Thymus (tissue), 11 donors: ENCODE measurements around the gene PPFIA1. TPM values are rescaled to one million over a fixed set of nuclear protein-coding genes. Genes with fewer than 3 reads are reported as not detected.
"Not testable (repeated sequence)": the region's sequence is repeated elsewhere in the genome, so short reads cannot be mapped to it uniquely, and the experiment has no call there.

Experiments used
- DNase-seq, 9 donors: peaks; one replicate each; pipeline ENCODE4 v3.0.0-alpha.2; 2013; ENCODE audit warnings: low spot score in 9 of 9, low read depth in 6 of 9, missing footprints in 1 of 9
- H3K27ac ChIP-seq, 2 donors: one replicate each; pipeline ENCODE4 v1.5.1; 2013; ENCODE audit warnings: control low read depth in 1 of 2, low read depth in 1 of 2, low read length in 1 of 2, mild to moderate bottlenecking in 1 of 2, moderate library complexity in 1 of 2
- H3K27me3 ChIP-seq, 2 donors: one replicate each; pipeline ENCODE4 v1.5.1; 2013; ENCODE audit warnings: low read length in 1 of 2; ENCODE audit not compliant: control insufficient read depth in 2 of 2, insufficient read depth in 1 of 2
- H3K36me3 ChIP-seq, 2 donors: one replicate each; pipeline ENCODE4 v1.5.1; 2013; ENCODE audit warnings: low read length in 1 of 2, mild to moderate bottlenecking in 1 of 2, moderate library complexity in 1 of 2; ENCODE audit not compliant: control insufficient read depth in 2 of 2, insufficient read depth in 2 of 2
- H3K4me1 ChIP-seq, 2 donors: one replicate each; pipeline ENCODE4 v1.5.1; 2013; ENCODE audit warnings: low read length in 2 of 2; ENCODE audit not compliant: control insufficient read depth in 2 of 2, insufficient read depth in 2 of 2
- H3K4me3 ChIP-seq, 2 donors: one replicate each; pipeline ENCODE4 v1.5.1; 2013; ENCODE audit warnings: low read length in 2 of 2, control low read depth in 1 of 2, mild to moderate bottlenecking in 1 of 2
- H3K9me3 ChIP-seq, 2 donors: one replicate each; pipeline ENCODE4 v1.5.1; 2013; ENCODE audit warnings: low read length in 1 of 2, mild to moderate bottlenecking in 1 of 2; ENCODE audit not compliant: control insufficient read depth in 2 of 2, insufficient read depth in 1 of 2
- WGBS: extraction: QIAGEN DNeasy Blood & Tissue Kit; methylation state at CpG from one replicate; pipeline ENCODE4 v1.1.7; 2013; 5-methylcytosine and 5-hydroxymethylcytosine counted together
- polyA plus RNA-seq: library from polyadenylated mRNA; stranded (reverse); fragments of 200-250 nt; gene quantifications from one replicate; pipeline ENCODE4 v1.2.3, GENCODE V29; 2013
- total RNA-seq: library from RNA; stranded (reverse); fragments of 120-200 nt; gene quantifications from one replicate; pipeline ENCODE4 v1.2.4, GENCODE V29; 2013
- donor health status: healthy.

Gene PPFIA1
- total and polyA plus RNA-seq, 2 donors, result 22.0 to 23.3 TPM

GRCh38 chr11:70247042-70247709 is 23.3 kb upstream of the PPFIA1 start:
- 68% methylated on average over 8 of the region's 8 CpGs for WGBS
- no peak for DNase-seq
- H3K9me3 ChIP-seq, result no peaks in the 10 kb centered on the region
- no peaks in the 10 kb centered on the region for H3K4me1 ChIP-seq
- no peak overlapping the region for H3K27ac ChIP-seq
- no peaks in the 10 kb centered on the region for H3K36me3 ChIP-seq
- peaks cover 0 to 5% of the 10 kb centered on the region in 2 donors for H3K27me3 ChIP-seq
- no peak overlapping the region for H3K4me3 ChIP-seq

GRCh38 chr11:70247710-70248072 is 22.8 kb upstream of the PPFIA1 start:
- Histone ChIP-seq H3K4me1 (no peaks in the 10 kb centered on the region), H3K9me3 (no peaks in the 10 kb centered on the region), H3K27me3 (peaks cover 0 to 5% of the 10 kb centered on the region in 2 donors), H3K4me3 (no peak overlapping the region), H3K36me3 (no peaks in the 10 kb centered on the region), H3K27ac (no peak overlapping the region)
- no peak for DNase-seq
- 83% methylated on average over 4 of the region's 4 CpGs for WGBS

GRCh38 chr11:70250876-70251658 is 19.4 kb upstream of the PPFIA1 start:
- Histone ChIP-seq H3K4me3 (no peak overlapping the region), H3K4me1 (no peaks in the 10 kb centered on the region), H3K36me3 (no peaks in the 10 kb centered on the region), H3K9me3 (no peaks in the 10 kb centered on the region), H3K27ac (no peak overlapping the region), H3K27me3 (peaks cover 0 to 6% of the 10 kb centered on the region in 2 donors)
- DNase-seq, result no peak
- 85% methylated on average over 15 of the region's 16 CpGs for WGBS

- Histone ChIP-seq H3K4me3 (no peak overlapping the region), H3K4me1 (no peaks in the 10 kb centered on the region), H3K9me3 (no peaks in the 10 kb centered on the region), H3K36me3 (no peaks in the 10 kb centered on the region), H3K27me3 (peaks cover 0 to 6% of the 10 kb centered on the region in 2 donors), H3K27ac (no peak overlapping the region)
- DNase-seq, result no peak
- WGBS, result 93% methylated on average over 21 of the region's 21 CpGs
Measured at GRCh38 chr11:70251659-70252321, 18.7 kb upstream of the PPFIA1 start.

GRCh38 chr11:70252844-70253243 is 17.6 kb upstream of the PPFIA1 start:
- WGBS, result 95% methylated on average over 12 of the region's 12 CpGs
- no peak overlapping the region for H3K4me3 ChIP-seq
- H3K4me1 ChIP-seq, result no peaks in the 10 kb centered on the region
- H3K9me3 ChIP-seq, result no peaks in the 10 kb centered on the region
- no peaks in the 10 kb centered on the region for H3K36me3 ChIP-seq
- peaks cover 0 to 3% of the 10 kb centered on the region in 2 donors for H3K27me3 ChIP-seq
- H3K27ac ChIP-seq, result no peak overlapping the region
- no peak for DNase-seq

GRCh38 chr11:70255477-70256116 is 14.9 kb upstream of the PPFIA1 start:
- WGBS, result 75% methylated on average over 12 of the region's 12 CpGs
- Histone ChIP-seq H3K4me1 (no peaks in the 10 kb centered on the region), H3K4me3 (no peak overlapping the region), H3K36me3 (no peaks in the 10 kb centered on the region), H3K27ac (no peak overlapping the region), H3K27me3 (peaks cover 0 to 2% of the 10 kb centered on the region in 2 donors), H3K9me3 (no peaks in the 10 kb centered on the region)
- no peak for DNase-seq

GRCh38 chr11:70259077-70259476 is 11.4 kb upstream of the PPFIA1 start:
- not testable (repeated sequence) for H3K9me3 ChIP-seq, H3K27ac ChIP-seq, H3K36me3 ChIP-seq, H3K4me3 ChIP-seq, H3K4me1 ChIP-seq, DNase-seq, H3K27me3 ChIP-seq
- WGBS, result 100% methylated on average over 2 of the region's 2 CpGs

- WGBS, result 95% methylated on average over 6 of the region's 6 CpGs
- H3K9me3 ChIP-seq, result no peaks in the 10 kb centered on the region
- no peak overlapping the region for H3K4me3 ChIP-seq
- H3K4me1 ChIP-seq, result no peaks in the 10 kb centered on the region
- no peak for DNase-seq
- H3K27ac ChIP-seq, result no peak overlapping the region
- H3K36me3 ChIP-seq, result no peaks in the 10 kb centered on the region
- H3K27me3 ChIP-seq, result peaks cover 0 to 11% of the 10 kb centered on the region in 2 donors
Measured at GRCh38 chr11:70262951-70263350, 7.5 kb upstream of the PPFIA1 start.

- whole genome bisulfite sequencing, result 95% methylated on average over 7 of the region's 7 CpGs
- Histone ChIP-seq H3K27ac (no peak overlapping the region), H3K36me3 (no peaks in the 10 kb centered on the region)
Measured at GRCh38 chr11:70263363-70263762, 7.1 kb upstream of the PPFIA1 start.

More at GRCh38 chr11:70263363-70263762, 7.1 kb upstream of the PPFIA1 start:
- no peak for DNase-seq
- no peaks in the 10 kb centered on the region for H3K9me3 ChIP-seq
- no peaks in the 10 kb centered on the region for H3K4me1 ChIP-seq
- H3K4me3 ChIP-seq, result no peak overlapping the region
- peaks cover 0 to 14% of the 10 kb centered on the region in 2 donors for H3K27me3 ChIP-seq
